MM.1S (cell line): Measurements from ENCODE around the gene DNAJB6.

ENCODE experiments used
- EZH2 ChIP-seq: fragments of 300-600 bp; sonication (generic); optimal IDR thresholded peaks from 2 replicates; pipeline ENCODE3; 2017; ENCODE audit warnings: low read depth, mild to moderate bottlenecking, antibody characterized with exemption, low read length, mixed read lengths
- TF ChIP-seq, protein P1 (sequence below): fragments of 300-600 bp; sonication (generic); IDR thresholded peaks from 2 replicates; pipeline ENCODE4 v1.5.1; 2016; ENCODE audit warnings: antibody characterized with exemption, low read length, mixed read lengths

DNA sequence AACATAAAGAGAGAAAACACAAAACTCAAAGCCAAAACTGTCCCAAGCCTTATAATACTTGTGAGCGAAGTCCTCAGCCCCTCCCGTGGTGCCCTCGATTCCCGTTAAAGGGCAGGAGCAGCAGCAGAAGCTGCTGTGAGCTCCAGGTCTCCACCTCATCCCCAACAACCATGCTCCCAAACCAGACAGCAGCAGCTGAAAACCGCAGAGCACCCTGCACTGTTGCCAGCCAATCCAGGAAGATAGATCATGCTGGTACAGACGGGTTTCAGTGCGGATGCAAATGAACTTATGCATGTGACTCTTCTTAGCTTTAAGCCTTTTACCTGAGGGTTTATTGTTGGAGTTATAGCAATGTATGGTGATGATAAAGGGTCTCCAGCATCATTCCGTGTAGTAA is 97.9 kb downstream of the DNAJB6 start:
- TF ChIP-seq EZH2 = no peak
- TF ChIP-seq, protein P1, sequence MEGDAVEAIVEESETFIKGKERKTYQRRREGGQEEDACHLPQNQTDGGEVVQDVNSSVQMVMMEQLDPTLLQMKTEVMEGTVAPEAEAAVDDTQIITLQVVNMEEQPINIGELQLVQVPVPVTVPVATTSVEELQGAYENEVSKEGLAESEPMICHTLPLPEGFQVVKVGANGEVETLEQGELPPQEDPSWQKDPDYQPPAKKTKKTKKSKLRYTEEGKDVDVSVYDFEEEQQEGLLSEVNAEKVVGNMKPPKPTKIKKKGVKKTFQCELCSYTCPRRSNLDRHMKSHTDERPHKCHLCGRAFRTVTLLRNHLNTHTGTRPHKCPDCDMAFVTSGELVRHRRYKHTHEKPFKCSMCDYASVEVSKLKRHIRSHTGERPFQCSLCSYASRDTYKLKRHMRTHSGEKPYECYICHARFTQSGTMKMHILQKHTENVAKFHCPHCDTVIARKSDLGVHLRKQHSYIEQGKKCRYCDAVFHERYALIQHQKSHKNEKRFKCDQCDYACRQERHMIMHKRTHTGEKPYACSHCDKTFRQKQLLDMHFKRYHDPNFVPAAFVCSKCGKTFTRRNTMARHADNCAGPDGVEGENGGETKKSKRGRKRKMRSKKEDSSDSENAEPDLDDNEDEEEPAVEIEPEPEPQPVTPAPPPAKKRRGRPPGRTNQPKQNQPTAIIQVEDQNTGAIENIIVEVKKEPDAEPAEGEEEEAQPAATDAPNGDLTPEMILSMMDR = no peak
